Smooth muscle cell (in vitro differentiated cells): ENCODE data around the gene RINL. TPM values are rescaled to one million over a fixed set of nuclear protein-coding genes. Genes with fewer than 3 reads are reported as not detected.

Experiments
- DNase-seq: peaks from one replicate; lab custom pipeline; 2025; ENCODE audit not compliant: unreplicated experiment; lab: John Stamatoyannopoulos, UW
- H2AFZ ChIP-seq: fragments of 200-600 bp; sonication (generic); 2 replicates; pipeline ENCODE4 v1.6.0; 2016; ENCODE audit warnings: antibody characterized with exemption, low read depth, mild to moderate bottlenecking
- H3F3A ChIP-seq: fragments of 200-600 bp; sonication (generic); 2 replicates; pipeline ENCODE4 v1.6.0; 2017; ENCODE audit warnings: antibody characterized with exemption, low read depth
- H3K27ac ChIP-seq: fragments of 200-600 bp; sonication (generic); 2 replicates; pipeline ENCODE4 v1.5.1; 2016; ENCODE audit warnings: low read depth, mild to moderate bottlenecking
- H3K27me3 ChIP-seq: fragments of 200-600 bp; sonication (generic); 2 replicates; pipeline ENCODE4 v1.6.1; 2016; ENCODE audit warnings: low read depth, mild to moderate bottlenecking
- H3K36me3 ChIP-seq: fragments of 200-600 bp; sonication (generic); 2 replicates; pipeline ENCODE4 v1.5.1; 2016; ENCODE audit warnings: low read depth
- H3K4me1 ChIP-seq: fragments of 200-600 bp; sonication (generic); 2 replicates; pipeline ENCODE4 v1.5.1; 2016; ENCODE audit warnings: low read depth
- H3K4me2 ChIP-seq: fragments of 200-600 bp; sonication (generic); 2 replicates; pipeline ENCODE4 v1.6.0; 2016; ENCODE audit warnings: mild to moderate bottlenecking
- H3K4me3 ChIP-seq: fragments of 200-600 bp; sonication (generic); 2 replicates; pipeline ENCODE4 v1.5.1; 2016; ENCODE audit warnings: mild to moderate bottlenecking
- H3K79me2 ChIP-seq: fragments of 200-600 bp; sonication (generic); 2 replicates; pipeline ENCODE4 v1.6.0; 2016; ENCODE audit warnings: low read depth, mild to moderate bottlenecking
- H3K9ac ChIP-seq: fragments of 200-600 bp; sonication (generic); 2 replicates; pipeline ENCODE4 v1.6.0; 2016; ENCODE audit warnings: low read depth
- H3K9me3 ChIP-seq: fragments of 200-600 bp; sonication (generic); replicated peaks from 2 replicates; pipeline ENCODE4 v1.5.1; 2016; ENCODE audit warnings: low read depth
- H4K20me1 ChIP-seq: fragments of 200-600 bp; sonication (generic); 2 replicates; pipeline ENCODE4 v1.6.0; 2016; ENCODE audit warnings: low read depth
- WGBS: methylation state at CpG from one replicate; pipeline ENCODE4 v1.1.7; 2016; ENCODE audit warnings: low lambda C conversion rate; 5-methylcytosine and 5-hydroxymethylcytosine counted together
- polyA plus RNA-seq: library from polyadenylated mRNA; unstranded; fragments of >200 nt; fragmentation: Nextera tagmentation; extraction: Ambion mirVana; gene quantifications from 2 replicates; pipeline ENCODE4 v1.2.1, GENCODE V29; 2016
- total RNA-seq: library from RNA; depleted of rRNA; stranded (reverse); fragments of >200 nt; gene quantifications from 2 replicates; pipeline ENCODE4 v1.2.3, GENCODE V29; 2014
- TF ChIP-seq, protein P1 (sequence below): fragments of 200-600 bp; sonication (generic); IDR thresholded peaks from 2 replicates; pipeline ENCODE4 v1.5.1; 2017; ENCODE audit warnings: borderline replicate concordance, mild to moderate bottlenecking, antibody characterized with exemption; ENCODE audit not compliant: insufficient read depth, poor library complexity, severe bottlenecking

The RINL gene
- total and polyA plus RNA-seq, 2 experiments from 2014 or later: 2.0 to 3.0 TPM

DNA sequence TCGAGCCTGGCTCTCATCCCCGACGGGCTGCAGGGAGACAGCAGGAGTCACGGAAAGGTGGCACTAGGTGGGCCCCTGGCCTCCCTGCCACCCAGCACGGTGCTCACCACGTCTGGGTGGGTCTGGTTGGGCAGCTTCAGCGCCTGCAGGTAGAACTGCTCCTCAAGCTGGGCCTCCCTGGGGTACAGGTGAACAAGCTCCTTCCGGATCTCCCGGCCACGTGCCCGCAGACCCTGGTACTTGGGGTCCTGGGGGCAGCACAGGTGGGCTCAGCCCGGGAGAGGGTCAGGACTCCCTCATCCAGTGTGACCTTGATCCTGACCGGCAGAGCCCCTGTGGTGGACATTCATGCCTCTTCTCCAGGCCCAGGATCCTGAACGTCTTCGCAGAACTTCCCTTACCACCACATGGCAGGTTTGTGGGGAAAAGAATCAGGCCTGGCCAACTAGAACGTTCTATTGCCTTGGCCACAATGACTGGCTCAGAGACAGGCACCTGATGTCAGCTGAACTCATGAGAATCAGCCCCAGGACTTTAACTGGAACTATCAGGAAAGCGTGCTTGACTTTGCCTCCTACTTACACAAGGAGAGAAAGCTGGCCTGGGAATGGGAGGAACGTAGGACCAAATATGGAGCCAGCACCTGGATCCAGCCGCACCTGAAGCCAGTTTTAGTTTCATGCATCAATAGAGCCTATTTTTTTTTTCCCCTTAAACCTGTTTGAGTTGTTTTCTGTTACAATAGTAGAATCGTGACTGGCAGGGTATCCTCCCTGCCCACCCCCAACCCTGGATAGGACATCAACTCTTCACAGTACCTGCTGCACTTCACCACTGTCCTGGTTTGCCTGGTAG lies 43.6 kb upstream of the RINL start:
- Histone ChIP-seq H3K27me3 (no peaks in the 10 kb centered on the region), H3K27ac (no peak overlapping the region), H3F3A (no peaks in the 10 kb centered on the region), H3K9ac (no peak overlapping the region), H2AFZ (no peak overlapping the region), H3K4me3 (no peak overlapping the region), H3K9me3 (no peaks in the 10 kb centered on the region), H3K4me1 (no peaks in the 10 kb centered on the region), H4K20me1 (no peaks in the 10 kb centered on the region), H3K36me3 (no peaks in the 10 kb centered on the region), H3K79me2 (no peaks in the 10 kb centered on the region), H3K4me2 (no peak overlapping the region)
- no peak for DNase-seq
- TF ChIP-seq, protein P1, sequence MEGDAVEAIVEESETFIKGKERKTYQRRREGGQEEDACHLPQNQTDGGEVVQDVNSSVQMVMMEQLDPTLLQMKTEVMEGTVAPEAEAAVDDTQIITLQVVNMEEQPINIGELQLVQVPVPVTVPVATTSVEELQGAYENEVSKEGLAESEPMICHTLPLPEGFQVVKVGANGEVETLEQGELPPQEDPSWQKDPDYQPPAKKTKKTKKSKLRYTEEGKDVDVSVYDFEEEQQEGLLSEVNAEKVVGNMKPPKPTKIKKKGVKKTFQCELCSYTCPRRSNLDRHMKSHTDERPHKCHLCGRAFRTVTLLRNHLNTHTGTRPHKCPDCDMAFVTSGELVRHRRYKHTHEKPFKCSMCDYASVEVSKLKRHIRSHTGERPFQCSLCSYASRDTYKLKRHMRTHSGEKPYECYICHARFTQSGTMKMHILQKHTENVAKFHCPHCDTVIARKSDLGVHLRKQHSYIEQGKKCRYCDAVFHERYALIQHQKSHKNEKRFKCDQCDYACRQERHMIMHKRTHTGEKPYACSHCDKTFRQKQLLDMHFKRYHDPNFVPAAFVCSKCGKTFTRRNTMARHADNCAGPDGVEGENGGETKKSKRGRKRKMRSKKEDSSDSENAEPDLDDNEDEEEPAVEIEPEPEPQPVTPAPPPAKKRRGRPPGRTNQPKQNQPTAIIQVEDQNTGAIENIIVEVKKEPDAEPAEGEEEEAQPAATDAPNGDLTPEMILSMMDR: no peak
- 96% methylated on average over 20 of the region's 20 CpGs for WGBS

- 87% methylated on average over 13 of the region's 14 CpGs for WGBS
- TF ChIP-seq, protein P1: no peak
Measured at GRCh38 chr19:38920602-38921419, 42.7 kb upstream of the RINL start.

GRCh38 chr19:38919837-38920601 lies 41.9 kb upstream of the RINL start:
- no peaks in the 10 kb centered on the region for H3K79me2 ChIP-seq
- H2AFZ ChIP-seq: no peak overlapping the region
- no peaks in the 10 kb centered on the region for H3K4me1 ChIP-seq
- no peaks in the 10 kb centered on the region for H3F3A ChIP-seq
- no peaks in the 10 kb centered on the region for H4K20me1 ChIP-seq
- H3K27me3 ChIP-seq: no peaks in the 10 kb centered on the region
- WGBS: 90% methylated on average over 19 of the region's 21 CpGs
- H3K36me3 ChIP-seq: no peaks in the 10 kb centered on the region
- no peak for DNase-seq
- H3K4me3 ChIP-seq: no peak overlapping the region
- TF ChIP-seq, protein P1: no peak
- no peaks in the 10 kb centered on the region for H3K9me3 ChIP-seq
- H3K9ac ChIP-seq: no peak overlapping the region
- no peak overlapping the region for H3K4me2 ChIP-seq
- H3K27ac ChIP-seq: no peak overlapping the region

More at GRCh38 chr19:38920602-38921419, 42.7 kb upstream of the RINL start:
- no peaks in the 10 kb centered on the region for H3F3A ChIP-seq
- no peak for DNase-seq
- H3K4me3 ChIP-seq: no peak overlapping the region
- no peaks in the 10 kb centered on the region for H3K4me1 ChIP-seq
- no peaks in the 10 kb centered on the region for H3K9me3 ChIP-seq
- H3K9ac ChIP-seq: no peak overlapping the region
- no peaks in the 10 kb centered on the region for H3K27me3 ChIP-seq
- H2AFZ ChIP-seq: no peak overlapping the region
- no peaks in the 10 kb centered on the region for H3K36me3 ChIP-seq
- no peaks in the 10 kb centered on the region for H4K20me1 ChIP-seq
- no peaks in the 10 kb centered on the region for H3K79me2 ChIP-seq
- H3K27ac ChIP-seq: no peak overlapping the region
- no peak overlapping the region for H3K4me2 ChIP-seq
